ENCODE results near the gene FAM50B.
A peak's percentile ranks its signal among the peaks of the same experiment; 100 is the strongest.

Gene FAM50B

GRCh38 chr6:3848925-3849605, at the start of gene FAM50B:
Gene FAM50B, plus strand, starts transcription at chr6:3849373. Its CDS starts 439 bp downstream, at chr6:3849812.
- no peak for TF ChIP-seq POLR2A (IDR thresholded peaks at IDR 0.05; ENCODE audit: low read depth, low read length)
- FAIRE-seq, result no peak
- peak; percentile 56 for DNase-seq (ENCODE audit: insufficient read length, low spot score)

DNA sequence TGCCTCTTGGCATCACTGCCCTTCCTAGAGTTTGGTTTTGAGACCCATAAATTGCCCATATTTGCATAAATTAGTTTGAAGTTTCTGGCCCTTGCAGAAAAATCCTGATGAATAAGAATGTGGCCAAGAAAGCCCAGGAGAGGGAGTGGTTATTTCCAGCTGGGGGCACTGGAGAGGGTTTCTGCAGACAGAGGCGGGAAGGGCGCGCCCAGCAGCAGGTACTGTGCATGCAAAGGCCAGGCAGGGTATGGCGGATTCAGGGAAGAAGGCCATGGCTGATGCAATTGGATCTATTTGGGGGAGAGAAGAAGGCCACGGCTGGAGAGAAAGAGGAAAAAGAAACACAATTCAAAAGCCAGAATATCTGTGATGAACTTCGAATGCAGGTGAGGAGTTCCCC, 49.5 kb upstream of the FAM50B start:
- no peak for TF ChIP-seq POLR2A (IDR thresholded peaks at IDR 0.05; ENCODE audit: low read depth, low read length)
- FAIRE-seq, result no peak
- DNase-seq (ENCODE audit: insufficient read length, low spot score), result no peak

- FAIRE-seq (no peak), DNase-seq (ENCODE audit: insufficient read length, low spot score) (no peak)
- TF ChIP-seq POLR2A (IDR thresholded peaks at IDR 0.05; ENCODE audit: low read depth, low read length), result no peak
These were observed 48.2 kb upstream of the FAM50B start for GRCh38 chr6:3800850-3801591.

DNA sequence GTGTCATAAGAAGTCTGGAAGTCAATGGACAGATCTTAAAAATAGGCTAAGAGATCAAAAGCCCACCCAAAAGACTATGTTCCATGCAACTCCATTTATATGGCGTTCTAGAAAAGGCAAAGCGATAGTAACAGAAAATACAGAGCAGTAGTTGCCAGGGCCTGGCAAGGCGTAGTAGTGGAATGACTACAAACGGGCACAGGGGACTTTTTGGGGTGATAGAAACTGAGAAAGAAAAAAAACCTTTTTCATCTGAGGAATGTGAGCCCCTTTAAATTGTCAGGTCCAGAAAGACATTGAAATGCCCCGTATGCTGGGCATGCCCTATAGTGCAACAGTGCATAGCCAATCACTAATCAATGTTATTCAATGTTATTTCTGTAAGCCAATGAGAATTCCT, 47.2 kb upstream of the FAM50B start:
- FAIRE-seq, result no peak
- TF ChIP-seq POLR2A (IDR thresholded peaks at IDR 0.05; ENCODE audit: low read depth, low read length), result no peak
- no peak for DNase-seq (ENCODE audit: insufficient read length, low spot score)

- FAIRE-seq (peak; percentile 20), DNase-seq (ENCODE audit: insufficient read length, low spot score) (peak; percentile 65)
- no peak for TF ChIP-seq POLR2A (IDR thresholded peaks at IDR 0.05; ENCODE audit: low read depth, low read length)
These were observed 45.3 kb upstream of the FAM50B start for GRCh38 chr6:3803627-3804468.

- FAIRE-seq (no peak), DNase-seq (ENCODE audit: insufficient read length, low spot score) (no peak)
These were observed 44.2 kb upstream of the FAM50B start for GRCh38 chr6:3804964-3805363.

GRCh38 chr6:3805448-3806123, 43.6 kb upstream of the FAM50B start:
- no peak for TF ChIP-seq POLR2A (IDR thresholded peaks at IDR 0.05; ENCODE audit: low read depth, low read length)
- FAIRE-seq, result no peak
- no peak for DNase-seq (ENCODE audit: insufficient read length, low spot score)

More at GRCh38 chr6:3804964-3805363, 44.2 kb upstream of the FAM50B start:
- no peak for TF ChIP-seq POLR2A (IDR thresholded peaks at IDR 0.05; ENCODE audit: low read depth, low read length)

GRCh38 chr6:3806169-3806922, 42.8 kb upstream of the FAM50B start:
- DNase-seq (ENCODE audit: insufficient read length, low spot score) (no peak), FAIRE-seq (no peak)
- TF ChIP-seq POLR2A (IDR thresholded peaks at IDR 0.05; ENCODE audit: low read depth, low read length), result no peak

- no peak for TF ChIP-seq POLR2A (IDR thresholded peaks at IDR 0.05; ENCODE audit: low read depth, low read length)
- FAIRE-seq, result no peak
- DNase-seq (ENCODE audit: insufficient read length, low spot score), result no peak
These were observed 41.0 kb upstream of the FAM50B start for GRCh38 chr6:3808199-3808598.

DNA sequence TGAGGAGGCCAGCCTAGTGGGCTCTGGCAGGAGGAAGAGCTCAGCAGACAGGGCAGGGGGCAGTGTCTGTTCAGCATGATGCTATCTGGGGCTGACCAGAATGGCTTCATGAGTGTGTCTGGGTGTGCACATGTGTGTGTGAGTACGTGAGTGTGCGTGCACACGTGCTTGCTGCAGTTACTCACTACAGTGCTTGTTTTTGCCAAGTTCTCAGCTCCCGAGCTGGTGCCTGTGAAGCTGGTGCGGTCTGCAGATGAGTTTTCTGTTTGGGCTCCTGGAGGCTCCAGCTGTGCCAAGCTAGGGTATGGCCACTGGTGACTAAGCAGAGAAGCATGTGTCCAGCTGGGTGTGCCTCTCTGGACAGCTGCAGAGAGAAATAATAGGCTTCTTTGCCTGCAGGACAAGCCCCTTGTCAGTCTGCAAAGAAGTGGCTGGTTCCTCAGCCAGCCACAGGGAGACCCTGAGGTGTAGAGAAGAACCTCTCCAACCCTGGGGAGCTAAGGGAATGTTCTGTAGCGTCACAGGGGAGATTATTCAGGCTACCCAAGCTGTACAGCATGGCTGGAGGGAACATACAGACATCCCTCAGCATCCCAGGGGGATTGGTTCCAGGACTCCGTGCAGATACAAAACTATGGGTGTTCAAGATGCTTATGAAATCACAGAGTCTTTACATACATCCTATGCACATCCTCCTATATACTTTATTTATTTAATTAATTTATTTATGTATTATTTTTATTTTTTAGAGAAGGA, 40.2 kb upstream of the FAM50B start:
- no peak for TF ChIP-seq POLR2A (IDR thresholded peaks at IDR 0.05; ENCODE audit: low read depth, low read length)
- DNase-seq (ENCODE audit: insufficient read length, low spot score) (peak; percentile 82), FAIRE-seq (peak; percentile 77)

DNA sequence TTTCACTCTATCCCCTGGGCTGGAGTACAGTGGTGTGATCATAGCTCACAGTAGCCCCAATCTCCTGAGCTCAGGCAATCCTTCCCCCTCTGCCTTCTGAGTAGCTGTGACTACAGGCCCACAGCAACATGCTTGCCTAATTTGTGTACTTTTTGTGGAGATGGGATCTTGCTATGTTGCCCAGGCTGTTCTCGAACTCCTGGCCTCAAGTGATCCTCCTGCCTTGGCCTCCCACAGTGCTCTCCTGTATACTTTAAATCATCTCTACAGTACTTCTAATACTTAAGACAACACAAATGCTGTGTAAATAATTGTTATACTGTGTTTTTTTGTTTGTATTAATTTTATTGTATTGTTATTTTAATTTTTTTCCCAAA, 39.7 kb upstream of the FAM50B start:
- no peak for DNase-seq (ENCODE audit: insufficient read length, low spot score)
- TF ChIP-seq POLR2A (IDR thresholded peaks at IDR 0.05; ENCODE audit: low read depth, low read length), result no peak
- FAIRE-seq, result no peak

DNA sequence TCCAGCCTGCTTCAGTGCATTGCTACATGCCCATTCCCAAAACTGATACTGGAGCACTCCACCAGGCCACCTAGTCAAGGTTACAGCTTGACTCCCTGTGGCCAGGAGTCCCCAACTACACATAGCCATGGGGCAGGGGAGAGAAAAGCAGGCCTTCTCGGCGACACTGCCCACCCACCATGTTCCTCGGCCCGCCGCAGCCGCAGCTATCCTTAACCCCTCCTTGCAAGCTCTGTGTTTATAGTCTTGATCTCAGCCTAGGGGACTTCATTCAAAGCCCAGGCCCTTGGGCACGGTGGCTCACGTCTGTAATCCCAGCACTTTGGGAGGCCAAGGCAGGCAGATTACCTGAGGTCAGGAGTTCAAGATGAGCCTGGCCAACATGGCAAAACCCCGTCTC, 39.2 kb upstream of the FAM50B start:
- TF ChIP-seq POLR2A (IDR thresholded peaks at IDR 0.05; ENCODE audit: low read depth, low read length), result no peak
- DNase-seq (ENCODE audit: insufficient read length, low spot score), result no peak
- no peak for FAIRE-seq
